GM23248 (cell line): ENCODE measurements around the gene PRR23A.

Source experiments
- EZH2 ChIP-seq: fragments of 200-600 bp; sonication (generic); IDR thresholded peaks from 2 replicates; pipeline ENCODE4 v1.6.1; 2018; ENCODE audit warnings: antibody characterized with exemption, mild to moderate bottlenecking; ENCODE audit not compliant: insufficient read depth, poor library complexity, severe bottlenecking
- EZH2phosphoT487 ChIP-seq: fragments of 200-600 bp; sonication (generic); IDR thresholded peaks from 2 replicates; pipeline ENCODE4 v1.6.1; 2018; ENCODE audit warnings: antibody characterized with exemption, moderate library complexity, mild to moderate bottlenecking, low read depth; ENCODE audit not compliant: insufficient read depth

GRCh38 chr3:138984816-138985215, 21.3 kb downstream of the PRR23A start:
- TF ChIP-seq EZH2 (no peak), EZH2phosphoT487 (no peak)
